Astrocyte (in vitro differentiated cells and primary cell): Measurements from ENCODE around the gene EFCAB9. TPM values are rescaled to one million over a fixed set of nuclear protein-coding genes. Genes with fewer than 3 reads are reported as not detected.

Source experiments
- DNase-seq: peaks from one replicate; pipeline ENCODE4 v3.0.0-alpha.2; 2010; ENCODE audit warnings: low read depth
- FAIRE-seq: peaks from 2 replicates; lab custom pipeline; 2011; peaks lifted over from hg19 to GRCh38; lab: Jason Lieb, UNC
- H2AFZ ChIP-seq: 2 replicates; pipeline ENCODE4 v1.6.0; 2012; ENCODE audit warnings: low read depth, low read length, inconsistent platforms
- H3K27ac ChIP-seq: 2 replicates; pipeline ENCODE4 v1.5.1; 2011; ENCODE audit warnings: low read depth, low read length, inconsistent platforms
- H3K27me3 ChIP-seq: 2 replicates; pipeline ENCODE4 v1.6.0; 2011; ENCODE audit warnings: low read length, inconsistent platforms; ENCODE audit not compliant: insufficient read depth
- H3K36me3 ChIP-seq: 2 replicates; pipeline ENCODE4 v1.5.1; 2011; ENCODE audit warnings: low read length, inconsistent platforms; ENCODE audit not compliant: insufficient read depth
- H3K4me1 ChIP-seq: 2 replicates; pipeline ENCODE4 v1.5.1; 2011; ENCODE audit warnings: low read length, inconsistent platforms; ENCODE audit not compliant: insufficient read depth
- H3K4me2 ChIP-seq: 2 replicates; pipeline ENCODE4 v1.6.0; 2012; ENCODE audit warnings: low read length, inconsistent platforms
- H3K4me3 ChIP-seq: 2 replicates; pipeline ENCODE4 v1.5.1; 2011; ENCODE audit warnings: low read depth, mild to moderate bottlenecking, low read length, inconsistent platforms; ENCODE audit not compliant: insufficient read depth
- H3K79me2 ChIP-seq: 2 replicates; pipeline ENCODE4 v1.6.0; 2012; ENCODE audit warnings: mild to moderate bottlenecking, low read length, inconsistent platforms; ENCODE audit not compliant: insufficient read depth
- H3K9ac ChIP-seq: 2 replicates; pipeline ENCODE4 v1.6.0; 2012; ENCODE audit warnings: mild to moderate bottlenecking, low read length, inconsistent platforms
- H3K9me3 ChIP-seq: 2 replicates; pipeline ENCODE4 v1.5.1; 2012; ENCODE audit warnings: low read depth, mild to moderate bottlenecking, low read length, inconsistent platforms; ENCODE audit not compliant: insufficient read depth
- H4K20me1 ChIP-seq: 2 replicates; pipeline ENCODE4 v1.6.0; 2012; ENCODE audit warnings: low read length, inconsistent platforms; ENCODE audit not compliant: insufficient read depth
- H3K27ac Mint-ChIP-seq: one replicate; pipeline ENCODE4 v1.8.0; 2021; ENCODE audit warnings: mild to moderate bottlenecking, mixed read lengths; ENCODE audit not compliant: unreplicated experiment
- H3K27me3 Mint-ChIP-seq: one replicate; pipeline ENCODE4 v1.8.0; 2021; ENCODE audit warnings: low read depth, mixed read lengths; ENCODE audit not compliant: unreplicated experiment
- H3K36me3 Mint-ChIP-seq: one replicate; pipeline ENCODE4 v1.8.0; 2021; ENCODE audit warnings: low read depth, mixed read lengths; ENCODE audit not compliant: unreplicated experiment
- H3K4me1 Mint-ChIP-seq: one replicate; pipeline ENCODE4 v1.8.0; 2021; ENCODE audit warnings: low read depth, mixed read lengths; ENCODE audit not compliant: unreplicated experiment
- H3K4me3 Mint-ChIP-seq: one replicate; pipeline ENCODE4 v1.8.0; 2021; ENCODE audit warnings: mild to moderate bottlenecking, moderate library complexity, mixed read lengths; ENCODE audit not compliant: unreplicated experiment
- H3K9me3 Mint-ChIP-seq: one replicate; pipeline ENCODE4 v1.8.0; 2021; ENCODE audit warnings: mild to moderate bottlenecking, mixed read lengths; ENCODE audit not compliant: unreplicated experiment
- EZH2 ChIP-seq: IDR thresholded peaks from 2 replicates; pipeline ENCODE4 v1.6.1; 2012; ENCODE audit warnings: mild to moderate bottlenecking, low read length, inconsistent platforms; ENCODE audit not compliant: insufficient read depth
- total RNA-seq: library from RNA; stranded (reverse); gene quantifications from 2 replicates; pipeline ENCODE4 v1.2.1, GENCODE V29; 2021
- TF ChIP-seq, protein P1 (sequence below): IDR thresholded peaks from 2 replicates; pipeline ENCODE4 v1.5.1; 2011; ENCODE audit warnings: low read depth, mild to moderate bottlenecking, inconsistent platforms, low read length, moderate library complexity; ENCODE audit not compliant: insufficient read depth

The EFCAB9 gene
- total RNA-seq, 1 donor from 2014 or later, result not detected

DNA sequence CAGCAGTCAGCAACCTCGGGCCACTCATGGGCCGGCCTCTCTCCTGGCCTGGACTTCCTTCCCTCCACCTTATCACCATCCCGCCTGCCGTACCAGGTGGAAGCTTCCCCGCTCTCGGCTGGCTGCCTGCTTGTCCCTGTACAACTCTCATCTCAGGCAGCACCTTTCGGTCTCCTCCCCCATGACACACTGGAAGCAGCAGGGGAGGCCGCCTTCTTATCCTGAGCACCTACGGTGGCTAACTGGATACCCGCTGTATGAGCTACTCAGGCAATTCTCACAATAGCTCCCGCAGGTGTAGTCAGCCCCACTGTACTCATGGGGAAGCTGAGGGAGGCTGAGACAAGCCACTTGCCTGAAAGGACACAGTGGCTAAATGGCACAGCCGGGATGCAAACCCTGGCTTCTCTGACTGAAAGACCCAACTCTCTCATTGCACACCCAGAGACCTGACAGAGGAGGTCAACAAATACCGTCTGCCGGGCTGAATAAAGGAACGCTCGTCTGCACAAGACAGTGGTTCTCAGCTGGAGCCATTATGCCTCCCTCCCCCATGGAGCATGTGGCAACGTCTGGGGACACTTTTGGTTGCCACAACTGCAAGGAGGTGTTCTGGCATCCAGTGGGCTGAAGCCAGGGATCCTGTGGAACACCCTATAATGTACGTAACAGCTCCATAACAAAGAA is 15.5 kb upstream of the EFCAB9 start:
- TF ChIP-seq EZH2, result no peak
- TF ChIP-seq, protein P1, sequence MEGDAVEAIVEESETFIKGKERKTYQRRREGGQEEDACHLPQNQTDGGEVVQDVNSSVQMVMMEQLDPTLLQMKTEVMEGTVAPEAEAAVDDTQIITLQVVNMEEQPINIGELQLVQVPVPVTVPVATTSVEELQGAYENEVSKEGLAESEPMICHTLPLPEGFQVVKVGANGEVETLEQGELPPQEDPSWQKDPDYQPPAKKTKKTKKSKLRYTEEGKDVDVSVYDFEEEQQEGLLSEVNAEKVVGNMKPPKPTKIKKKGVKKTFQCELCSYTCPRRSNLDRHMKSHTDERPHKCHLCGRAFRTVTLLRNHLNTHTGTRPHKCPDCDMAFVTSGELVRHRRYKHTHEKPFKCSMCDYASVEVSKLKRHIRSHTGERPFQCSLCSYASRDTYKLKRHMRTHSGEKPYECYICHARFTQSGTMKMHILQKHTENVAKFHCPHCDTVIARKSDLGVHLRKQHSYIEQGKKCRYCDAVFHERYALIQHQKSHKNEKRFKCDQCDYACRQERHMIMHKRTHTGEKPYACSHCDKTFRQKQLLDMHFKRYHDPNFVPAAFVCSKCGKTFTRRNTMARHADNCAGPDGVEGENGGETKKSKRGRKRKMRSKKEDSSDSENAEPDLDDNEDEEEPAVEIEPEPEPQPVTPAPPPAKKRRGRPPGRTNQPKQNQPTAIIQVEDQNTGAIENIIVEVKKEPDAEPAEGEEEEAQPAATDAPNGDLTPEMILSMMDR, result no peak
- H3K27me3 ChIP-seq, result no peaks in the 10 kb centered on the region
- no peak overlapping the region for H3K4me3 ChIP-seq
- H3K9me3 ChIP-seq, result no peaks in the 10 kb centered on the region
- DNase-seq, result no peak
- no peak overlapping the region for H2AFZ ChIP-seq
- Mint-ChIP-seq H3K27me3 (no peaks in the 10 kb centered on the region), H3K9me3 (no peaks in the 10 kb centered on the region), H3K4me3 (peak overlapping the region; percentile 40), H3K36me3 (peaks cover 14% of the 10 kb centered on the region), H3K27ac (peak overlapping the region; percentile 48), H3K4me1 (peaks cover 26% of the 10 kb centered on the region)
- peak overlapping the region; percentile 69 for H3K9ac ChIP-seq
- no peak overlapping the region for H3K4me2 ChIP-seq
- no peaks in the 10 kb centered on the region for H3K36me3 ChIP-seq
- H4K20me1 ChIP-seq, result peaks cover 78% of the 10 kb centered on the region
- no peak for FAIRE-seq
- peaks cover 83% of the 10 kb centered on the region for H3K79me2 ChIP-seq
- H3K27ac ChIP-seq, result no peak overlapping the region
- H3K4me1 ChIP-seq, result peaks cover 36% of the 10 kb centered on the region

DNA sequence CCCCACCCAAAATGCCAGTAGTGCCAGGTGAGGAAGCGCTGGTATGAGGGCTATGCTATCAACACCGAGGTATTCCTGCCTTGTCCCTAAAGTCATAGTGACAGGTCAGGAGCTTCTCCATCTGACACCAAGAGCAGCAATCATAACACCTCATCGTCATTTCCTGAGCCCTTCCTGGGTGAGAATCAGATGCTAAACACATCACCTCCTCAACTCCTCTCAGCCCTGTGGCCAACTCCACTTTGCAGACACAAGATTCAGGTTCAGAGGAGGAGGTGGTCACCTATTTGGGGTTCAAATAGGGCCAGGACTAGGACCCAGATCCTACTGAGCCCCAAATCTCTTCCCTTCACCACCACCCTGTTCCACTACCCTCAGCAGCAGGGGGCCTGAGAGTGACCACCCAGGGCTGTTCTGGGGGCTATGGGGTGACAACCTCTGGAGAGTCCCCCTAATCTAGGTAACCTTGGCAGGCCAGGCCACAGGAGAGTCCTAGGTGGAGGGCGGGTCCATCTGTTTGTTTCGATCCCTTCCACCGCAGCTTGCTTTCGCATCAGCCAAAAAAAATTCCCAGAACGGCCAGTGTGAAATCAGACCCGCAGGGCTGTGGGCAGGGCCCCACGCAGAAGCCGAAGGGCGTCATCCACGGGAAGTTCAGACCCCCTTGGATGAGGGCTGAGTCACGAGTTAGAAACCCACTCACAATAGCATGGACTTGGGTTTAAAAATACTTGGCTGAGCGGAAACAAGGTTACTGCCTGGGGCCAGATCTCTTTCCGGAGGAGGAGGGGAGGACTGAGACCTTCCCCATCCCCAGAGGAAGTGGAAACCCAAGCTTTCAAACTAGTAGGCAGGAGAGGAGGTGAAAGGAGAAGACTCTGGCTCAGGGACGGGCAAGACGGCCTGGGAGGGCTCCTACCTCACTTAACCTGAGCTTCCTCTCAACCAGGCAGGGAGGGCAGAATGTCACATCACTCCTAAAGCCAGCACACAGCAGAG is 14.7 kb upstream of the EFCAB9 start:
- no peaks in the 10 kb centered on the region for H3K9me3 Mint-ChIP-seq
- DNase-seq (peak; percentile 64), FAIRE-seq (no peak)
- H3K36me3 Mint-ChIP-seq, result peaks cover 14% of the 10 kb centered on the region
- no peak for TF ChIP-seq EZH2
- TF ChIP-seq, protein P1, result no peak
- peak overlapping the region; percentile 72 for H3K27ac Mint-ChIP-seq
- no peaks in the 10 kb centered on the region for H3K9me3 ChIP-seq
- peak overlapping the region; percentile 56 for H3K27ac ChIP-seq
- H3K4me1 ChIP-seq, result peaks cover 29% of the 10 kb centered on the region
- H3K79me2 ChIP-seq, result peaks cover 88% of the 10 kb centered on the region
- no peaks in the 10 kb centered on the region for H3K27me3 Mint-ChIP-seq
- H3K36me3 ChIP-seq, result no peaks in the 10 kb centered on the region
- H3K4me1 Mint-ChIP-seq, result peaks cover 22% of the 10 kb centered on the region
- H3K4me2 ChIP-seq, result peak overlapping the region; percentile 85
- H3K4me3 ChIP-seq, result peak overlapping the region; percentile 13
- peaks cover 82% of the 10 kb centered on the region for H4K20me1 ChIP-seq
- H2AFZ ChIP-seq, result peak overlapping the region; percentile 56
- no peaks in the 10 kb centered on the region for H3K27me3 ChIP-seq
- no peak overlapping the region for H3K4me3 Mint-ChIP-seq
- peak overlapping the region; percentile 69 for H3K9ac ChIP-seq
